Hepatocyte (in vitro differentiated cells): Measurements from ENCODE around the gene HOXA11.

Experiments used
- CTCF ChIP-seq: fragments of 200-600 bp; sonication (generic); IDR thresholded peaks from 2 replicates; pipeline ENCODE4 v1.5.1; 2016; ENCODE audit warnings: antibody characterized with exemption, mild to moderate bottlenecking; ENCODE audit not compliant: poor library complexity
- EZH2 ChIP-seq: fragments of 200-600 bp; sonication (generic); IDR thresholded peaks from 2 replicates; pipeline ENCODE4 v1.6.1; 2016; ENCODE audit warnings: antibody characterized with exemption, mild to moderate bottlenecking, borderline replicate concordance
- EZH2phosphoT487 ChIP-seq: fragments of 200-600 bp; sonication (generic); IDR thresholded peaks from one replicate; pipeline ENCODE4 v1.6.1; 2018; ENCODE audit warnings: antibody characterized with exemption, mild to moderate bottlenecking, low read depth, moderate library complexity; ENCODE audit not compliant: unreplicated experiment, severe bottlenecking

DNA sequence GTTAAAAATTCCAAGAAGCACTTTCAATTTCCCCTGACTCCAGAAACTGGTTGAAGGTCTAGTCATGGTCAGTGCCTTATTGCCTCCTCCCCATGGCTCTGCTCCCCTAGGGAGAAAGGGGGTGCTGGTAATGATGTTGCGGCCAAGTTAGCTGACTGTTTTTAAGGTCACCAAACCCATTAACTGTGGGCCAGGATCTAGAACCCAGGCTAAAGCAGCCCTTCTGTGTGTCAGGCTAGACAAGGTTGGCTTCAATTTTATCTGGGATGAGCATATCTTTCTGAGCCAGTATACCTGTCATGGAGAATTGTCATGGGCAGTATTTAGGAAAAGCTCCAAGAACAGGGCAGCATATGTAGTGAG lies 26.0 kb upstream of the HOXA11 start:
- TF ChIP-seq CTCF (no peak), EZH2phosphoT487 (no peak), EZH2 (peak; percentile 3)
